HG02798 (cell line): ENCODE results near the gene UGT2B7.

Experiments used
- ATAC-seq: cut with Tn5 transposase; IDR thresholded peaks from one replicate; pipeline ENCODE4 v1.9.1; 2021; ENCODE audit warnings: mild to moderate bottlenecking; ENCODE audit not compliant: unreplicated experiment, poor library complexity

The UGT2B7 gene

GRCh38 chr4:69147334-69147733 lies 51.1 kb downstream of the UGT2B7 start:
- no peak for ATAC-seq

DNA sequence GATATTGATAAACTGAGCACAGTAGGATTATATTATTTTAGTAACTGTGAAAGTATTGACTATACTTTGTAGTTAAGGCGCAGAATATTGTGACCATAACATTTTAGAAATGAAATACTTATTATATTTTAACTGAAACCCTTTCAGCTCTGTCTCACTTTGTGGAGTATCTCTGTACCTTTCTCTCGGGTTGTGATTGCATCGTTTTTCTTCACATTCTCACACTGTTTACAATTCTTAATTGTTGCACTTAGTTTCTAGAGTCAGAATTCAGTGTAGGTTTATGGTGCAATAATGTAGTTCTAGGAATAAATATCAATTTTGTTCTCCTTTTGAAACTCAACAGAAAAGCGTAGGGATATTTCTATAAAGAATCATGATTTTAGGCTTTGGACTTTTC lies 57.7 kb downstream of the UGT2B7 start:
- ATAC-seq: no peak

DNA sequence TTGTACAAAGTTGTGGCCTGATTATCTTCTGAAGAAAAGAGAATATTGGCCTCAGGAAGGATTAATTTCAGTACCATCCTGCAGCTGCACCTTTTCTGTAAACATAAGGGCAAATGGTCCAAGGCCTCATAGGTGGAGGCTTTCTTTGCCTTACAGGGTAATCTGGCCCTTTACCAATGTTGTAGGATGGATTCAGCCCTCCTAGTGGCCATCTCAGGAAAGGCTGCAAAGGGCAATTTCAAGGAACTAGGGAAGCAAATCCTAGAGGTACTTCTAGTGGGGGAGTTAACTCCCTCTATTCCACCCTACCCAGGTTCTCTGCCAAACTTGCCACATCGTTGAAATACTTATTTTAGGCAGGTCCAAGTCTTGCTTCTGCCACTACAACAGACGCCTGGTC lies 60.6 kb downstream of the UGT2B7 start:
- ATAC-seq: no peak
